GM23338 (cell line): Measurements from ENCODE around the gene AATF. TPM values are rescaled to one million over a fixed set of nuclear protein-coding genes. Genes with fewer than 3 reads are reported as not detected.

Experiments used
- ATAC-seq: fragments of 200-7000 bp; cut with Tn5 transposase; 3 replicates; pipeline ENCODE4 v1.9.1; 2020
- DNase-seq: peaks from one replicate; pipeline ENCODE4 v3.0.0-alpha.2; 2015; ENCODE audit warnings: low spot score
- H2AFZ ChIP-seq: fragments of 200-600 bp; sonication (generic); 2 replicates; pipeline ENCODE4 v1.8.0; 2016; ENCODE audit warnings: antibody characterized with exemption, mild to moderate bottlenecking, moderate library complexity
- H3F3A ChIP-seq: fragments of 200-600 bp; sonication (generic); replicated peaks from 2 replicates; pipeline ENCODE4 v1.8.0; 2017; ENCODE audit warnings: antibody characterized with exemption, mixed run types, low read depth
- H3K27ac ChIP-seq: fragments of 200-600 bp; sonication (generic); 2 replicates; pipeline ENCODE4 v1.6.1; 2016; ENCODE audit warnings: low read depth
- H3K27me3 ChIP-seq: fragments of 200-600 bp; sonication (generic); 2 replicates; pipeline ENCODE4 v1.8.0; 2016; ENCODE audit warnings: mild to moderate bottlenecking, mixed run types, moderate library complexity; ENCODE audit not compliant: insufficient read depth
- H3K36me3 ChIP-seq: fragments of 200-600 bp; sonication (generic); 2 replicates; pipeline ENCODE4 v1.8.0; 2016; ENCODE audit warnings: mild to moderate bottlenecking; ENCODE audit not compliant: insufficient read depth
- H3K4me1 ChIP-seq: fragments of 200-600 bp; sonication (generic); 2 replicates; pipeline ENCODE4 v1.8.0; 2016; ENCODE audit warnings: mild to moderate bottlenecking, moderate library complexity; ENCODE audit not compliant: insufficient read depth
- H3K4me2 ChIP-seq: fragments of 200-600 bp; sonication (generic); 2 replicates; pipeline ENCODE4 v1.7.1; 2017; ENCODE audit warnings: mixed run types
- H3K4me3 ChIP-seq: fragments of 200-600 bp; sonication (generic); 2 replicates; pipeline ENCODE4 v1.6.1; 2016; ENCODE audit warnings: mixed run types
- H3K79me2 ChIP-seq: fragments of 200-600 bp; sonication (generic); replicated peaks from 2 replicates; pipeline ENCODE4 v1.8.0; 2017; ENCODE audit warnings: mild to moderate bottlenecking; ENCODE audit not compliant: insufficient read depth
- H3K9me2 ChIP-seq: fragments of 200-600 bp; sonication (generic); 2 replicates; pipeline ENCODE4 v1.8.0; 2017; ENCODE audit not compliant: insufficient read depth
- H4K20me1 ChIP-seq: fragments of 200-600 bp; sonication (generic); replicated peaks from 2 replicates; pipeline ENCODE4 v1.8.0; 2017; ENCODE audit warnings: mild to moderate bottlenecking; ENCODE audit not compliant: insufficient read depth
- H3K27ac Mint-ChIP-seq: 2 replicates; pipeline ENCODE4 v1.8.0; 2020; ENCODE audit warnings: inconsistent platforms, mild to moderate bottlenecking, moderate library complexity, mixed read lengths
- H3K27me3 Mint-ChIP-seq: 3 replicates; pipeline ENCODE4 v1.8.0; 2022; ENCODE audit warnings: low read depth, mild to moderate bottlenecking, moderate library complexity, mixed read lengths, inconsistent platforms; ENCODE audit not compliant: insufficient read depth, poor library complexity
- H3K36me3 Mint-ChIP-seq: 3 replicates; pipeline ENCODE4 v1.8.0; 2021; ENCODE audit warnings: low read depth, mild to moderate bottlenecking, inconsistent platforms, moderate library complexity, mixed read lengths
- H3K4me1 Mint-ChIP-seq: 3 replicates; pipeline ENCODE4 v1.8.0; 2020; ENCODE audit warnings: mild to moderate bottlenecking, inconsistent platforms, mixed read lengths
- H3K4me3 Mint-ChIP-seq: 3 replicates; pipeline ENCODE4 v1.8.0; 2021; ENCODE audit warnings: moderate library complexity, mild to moderate bottlenecking, inconsistent platforms, mixed read lengths
- H3K9me3 Mint-ChIP-seq: 3 replicates; pipeline ENCODE4 v1.8.0; 2020; ENCODE audit warnings: moderate library complexity, mild to moderate bottlenecking, inconsistent platforms, mixed read lengths
- CREB1 ChIP-seq: fragments of 250-450 bp; sonication (Bioruptor Pico); IDR thresholded peaks from 2 replicates; pipeline ENCODE4 v1.5.0; 2020; ENCODE audit warnings: low read depth, mild to moderate bottlenecking, moderate library complexity
- EZH2 ChIP-seq: fragments of 200-600 bp; sonication (generic); IDR thresholded peaks from one replicate; pipeline ENCODE4 v1.8.0; 2017; ENCODE audit warnings: antibody characterized with exemption, mild to moderate bottlenecking, low read depth; ENCODE audit not compliant: unreplicated experiment
- EZH2phosphoT487 ChIP-seq: fragments of 200-600 bp; sonication (generic); IDR thresholded peaks from one replicate; pipeline ENCODE4 v1.8.1; 2018; ENCODE audit warnings: antibody characterized with exemption; ENCODE audit not compliant: unreplicated experiment
- JUNB ChIP-seq: IDR thresholded peaks from one replicate; pipeline ENCODE4 v1.6.1; 2016; ENCODE audit warnings: antibody characterized with exemption; ENCODE audit not compliant: unreplicated experiment
- NANOG ChIP-seq: IDR thresholded peaks from 2 replicates; pipeline ENCODE4 v1.6.1; 2016; ENCODE audit warnings: antibody characterized with exemption, borderline replicate concordance
- POLR2AphosphoS5 ChIP-seq: IDR thresholded peaks from 2 replicates; pipeline ENCODE4 v1.6.1; 2016; ENCODE audit warnings: antibody characterized with exemption, low read depth
- REST ChIP-seq: IDR thresholded peaks from one replicate; pipeline ENCODE4 v1.6.1; 2018; ENCODE audit warnings: antibody characterized with exemption; ENCODE audit not compliant: unreplicated experiment
- STAT1 ChIP-seq: IDR thresholded peaks from one replicate; pipeline ENCODE4 v1.6.1; 2016; ENCODE audit warnings: antibody characterized with exemption; ENCODE audit not compliant: unreplicated experiment
- ZNF114 ChIP-seq: fragments of 250-450 bp; sonication (Bioruptor Pico); IDR thresholded peaks from 2 replicates; pipeline ENCODE4 v1.5.0; 2020; ENCODE audit warnings: mild to moderate bottlenecking, moderate library complexity
- ZNF331 ChIP-seq: fragments of 250-450 bp; sonication (Bioruptor Pico); IDR thresholded peaks from 2 replicates; pipeline ENCODE4 v1.5.0; 2020; ENCODE audit warnings: low read depth, mild to moderate bottlenecking, moderate library complexity
- polyA plus RNA-seq: library from polyadenylated mRNA; unstranded; fragments of >200 nt; fragmentation: Nextera tagmentation; extraction: Ambion mirVana; gene quantifications from 2 replicates; pipeline ENCODE4 v1.2.1, GENCODE V29; 2016
- total RNA-seq: library from RNA; depleted of rRNA; stranded (reverse); fragments of >200 nt; shearing (Covaris generic); gene quantifications from 2 replicates; pipeline ENCODE4 v1.2.3, GENCODE V29; 2014
- TF ChIP-seq, protein P1 (sequence below), 2 experiments: fragments of 200-600 bp in 1 of 2; sonication (generic) in 1 of 2; conservative IDR thresholded peaks; 2 replicates each; pipeline versions ENCODE4 v1.5.1 to v1.6.1; 2016 to 2017; ENCODE audit warnings: antibody characterized with exemption in 2 of 2, low read depth in 2 of 2, mild to moderate bottlenecking in 2 of 2, moderate library complexity in 1 of 2
- TF ChIP-seq, protein P2 (sequence below): fragments of 250-450 bp; sonication (Bioruptor Pico); IDR thresholded peaks from 2 replicates; pipeline ENCODE4 v1.5.0; 2020; ENCODE audit warnings: mild to moderate bottlenecking, moderate library complexity
- TF ChIP-seq, protein P3 (sequence below): IDR thresholded peaks from 2 replicates; pipeline ENCODE4 v1.6.1; 2016; ENCODE audit warnings: antibody characterized with exemption

The AATF gene
- total and polyA plus RNA-seq, 2 experiments from 2014 or later: 40.2 to 71.2 TPM

DNA sequence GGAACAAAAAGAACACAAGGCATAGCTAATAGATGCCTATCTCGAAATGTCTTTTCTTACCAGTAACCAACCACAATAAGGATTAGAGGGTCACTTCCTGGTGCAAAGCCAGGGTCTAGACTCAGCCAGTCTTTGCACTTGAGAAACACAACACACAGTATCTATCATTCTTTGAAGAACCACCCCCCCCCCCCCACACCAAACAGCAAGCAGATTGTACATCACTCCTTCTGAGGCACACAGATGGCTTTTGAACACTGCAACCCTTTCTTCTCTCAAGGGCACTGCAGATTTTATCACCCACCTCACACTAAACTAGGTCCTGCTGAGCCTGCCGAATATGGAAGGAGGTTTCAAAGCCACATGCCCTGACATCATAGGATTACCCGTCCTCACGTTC, 145.6 kb downstream of the AATF start:
- no peaks in the 10 kb centered on the region for H3K27me3 ChIP-seq
- H3K27ac Mint-ChIP-seq: no peak overlapping the region; the same call in 1 of the 2 replicates
- H3K27me3 Mint-ChIP-seq: no peaks in the 10 kb centered on the region
- H3K4me3 Mint-ChIP-seq: no peak overlapping the region
- H3K9me3 Mint-ChIP-seq: no peaks in the 10 kb centered on the region
- no peaks in the 10 kb centered on the region for H3K4me1 ChIP-seq
- ATAC-seq (no peak), DNase-seq (no peak)
- H3K9me2 ChIP-seq: no peaks in the 10 kb centered on the region
- H3K4me3 ChIP-seq: no peak overlapping the region
- no peak overlapping the region for H2AFZ ChIP-seq
- H4K20me1 ChIP-seq: no peaks in the 10 kb centered on the region; the same call in 1 of the 2 replicates
- no peak for TF ChIP-seq NANOG
- TF ChIP-seq, protein P1, sequence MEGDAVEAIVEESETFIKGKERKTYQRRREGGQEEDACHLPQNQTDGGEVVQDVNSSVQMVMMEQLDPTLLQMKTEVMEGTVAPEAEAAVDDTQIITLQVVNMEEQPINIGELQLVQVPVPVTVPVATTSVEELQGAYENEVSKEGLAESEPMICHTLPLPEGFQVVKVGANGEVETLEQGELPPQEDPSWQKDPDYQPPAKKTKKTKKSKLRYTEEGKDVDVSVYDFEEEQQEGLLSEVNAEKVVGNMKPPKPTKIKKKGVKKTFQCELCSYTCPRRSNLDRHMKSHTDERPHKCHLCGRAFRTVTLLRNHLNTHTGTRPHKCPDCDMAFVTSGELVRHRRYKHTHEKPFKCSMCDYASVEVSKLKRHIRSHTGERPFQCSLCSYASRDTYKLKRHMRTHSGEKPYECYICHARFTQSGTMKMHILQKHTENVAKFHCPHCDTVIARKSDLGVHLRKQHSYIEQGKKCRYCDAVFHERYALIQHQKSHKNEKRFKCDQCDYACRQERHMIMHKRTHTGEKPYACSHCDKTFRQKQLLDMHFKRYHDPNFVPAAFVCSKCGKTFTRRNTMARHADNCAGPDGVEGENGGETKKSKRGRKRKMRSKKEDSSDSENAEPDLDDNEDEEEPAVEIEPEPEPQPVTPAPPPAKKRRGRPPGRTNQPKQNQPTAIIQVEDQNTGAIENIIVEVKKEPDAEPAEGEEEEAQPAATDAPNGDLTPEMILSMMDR (conservative IDR thresholded peaks at IDR 0.05; ENCODE audit: low read depth in 2 of 2): no peak
- TF ChIP-seq EZH2phosphoT487: no peak
- TF ChIP-seq JUNB: no peak
- TF ChIP-seq POLR2AphosphoS5: no peak
- no peak for TF ChIP-seq CREB1
- TF ChIP-seq, protein P2, sequence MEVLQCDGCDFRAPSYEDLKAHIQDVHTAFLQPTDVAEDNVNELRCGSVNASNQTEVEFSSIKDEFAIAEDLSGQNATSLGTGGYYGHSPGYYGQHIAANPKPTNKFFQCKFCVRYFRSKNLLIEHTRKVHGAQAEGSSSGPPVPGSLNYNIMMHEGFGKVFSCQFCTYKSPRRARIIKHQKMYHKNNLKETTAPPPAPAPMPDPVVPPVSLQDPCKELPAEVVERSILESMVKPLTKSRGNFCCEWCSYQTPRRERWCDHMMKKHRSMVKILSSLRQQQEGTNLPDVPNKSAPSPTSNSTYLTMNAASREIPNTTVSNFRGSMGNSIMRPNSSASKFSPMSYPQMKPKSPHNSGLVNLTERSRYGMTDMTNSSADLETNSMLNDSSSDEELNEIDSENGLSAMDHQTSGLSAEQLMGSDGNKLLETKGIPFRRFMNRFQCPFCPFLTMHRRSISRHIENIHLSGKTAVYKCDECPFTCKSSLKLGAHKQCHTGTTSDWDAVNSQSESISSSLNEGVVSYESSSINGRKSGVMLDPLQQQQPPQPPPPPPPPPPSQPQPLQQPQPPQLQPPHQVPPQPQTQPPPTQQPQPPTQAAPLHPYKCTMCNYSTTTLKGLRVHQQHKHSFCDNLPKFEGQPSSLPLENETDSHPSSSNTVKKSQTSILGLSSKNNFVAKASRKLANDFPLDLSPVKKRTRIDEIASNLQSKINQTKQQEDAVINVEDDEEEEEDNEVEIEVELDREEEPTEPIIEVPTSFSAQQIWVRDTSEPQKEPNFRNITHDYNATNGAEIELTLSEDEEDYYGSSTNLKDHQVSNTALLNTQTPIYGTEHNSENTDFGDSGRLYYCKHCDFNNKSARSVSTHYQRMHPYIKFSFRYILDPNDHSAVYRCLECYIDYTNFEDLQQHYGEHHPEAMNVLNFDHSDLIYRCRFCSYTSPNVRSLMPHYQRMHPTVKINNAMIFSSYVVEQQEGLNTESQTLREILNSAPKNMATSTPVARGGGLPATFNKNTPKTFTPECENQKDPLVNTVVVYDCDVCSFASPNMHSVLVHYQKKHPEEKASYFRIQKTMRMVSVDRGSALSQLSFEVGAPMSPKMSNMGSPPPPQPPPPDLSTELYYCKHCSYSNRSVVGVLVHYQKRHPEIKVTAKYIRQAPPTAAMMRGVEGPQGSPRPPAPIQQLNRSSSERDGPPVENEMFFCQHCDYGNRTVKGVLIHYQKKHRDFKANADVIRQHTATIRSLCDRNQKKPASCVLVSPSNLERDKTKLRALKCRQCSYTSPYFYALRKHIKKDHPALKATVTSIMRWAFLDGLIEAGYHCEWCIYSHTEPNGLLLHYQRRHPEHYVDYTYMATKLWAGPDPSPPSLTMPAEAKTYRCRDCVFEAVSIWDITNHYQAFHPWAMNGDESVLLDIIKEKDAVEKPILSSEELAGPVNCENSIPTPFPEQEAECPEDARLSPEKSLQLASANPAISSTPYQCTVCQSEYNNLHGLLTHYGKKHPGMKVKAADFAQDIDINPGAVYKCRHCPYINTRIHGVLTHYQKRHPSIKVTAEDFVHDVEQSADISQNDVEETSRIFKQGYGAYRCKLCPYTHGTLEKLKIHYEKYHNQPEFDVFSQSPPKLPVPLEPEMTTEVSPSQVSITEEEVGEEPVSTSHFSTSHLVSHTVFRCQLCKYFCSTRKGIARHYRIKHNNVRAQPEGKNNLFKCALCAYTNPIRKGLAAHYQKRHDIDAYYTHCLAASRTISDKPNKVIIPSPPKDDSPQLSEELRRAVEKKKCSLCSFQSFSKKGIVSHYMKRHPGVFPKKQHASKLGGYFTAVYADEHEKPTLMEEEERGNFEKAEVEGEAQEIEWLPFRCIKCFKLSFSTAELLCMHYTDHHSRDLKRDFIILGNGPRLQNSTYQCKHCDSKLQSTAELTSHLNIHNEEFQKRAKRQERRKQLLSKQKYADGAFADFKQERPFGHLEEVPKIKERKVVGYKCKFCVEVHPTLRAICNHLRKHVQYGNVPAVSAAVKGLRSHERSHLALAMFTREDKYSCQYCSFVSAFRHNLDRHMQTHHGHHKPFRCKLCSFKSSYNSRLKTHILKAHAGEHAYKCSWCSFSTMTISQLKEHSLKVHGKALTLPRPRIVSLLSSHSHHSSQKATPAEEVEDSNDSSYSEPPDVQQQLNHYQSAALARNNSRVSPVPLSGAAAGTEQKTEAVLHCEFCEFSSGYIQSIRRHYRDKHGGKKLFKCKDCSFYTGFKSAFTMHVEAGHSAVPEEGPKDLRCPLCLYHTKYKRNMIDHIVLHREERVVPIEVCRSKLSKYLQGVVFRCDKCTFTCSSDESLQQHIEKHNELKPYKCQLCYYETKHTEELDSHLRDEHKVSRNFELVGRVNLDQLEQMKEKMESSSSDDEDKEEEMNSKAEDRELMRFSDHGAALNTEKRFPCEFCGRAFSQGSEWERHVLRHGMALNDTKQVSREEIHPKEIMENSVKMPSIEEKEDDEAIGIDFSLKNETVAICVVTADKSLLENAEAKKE: no peak
- no peak for TF ChIP-seq EZH2
- no peak for TF ChIP-seq REST
- TF ChIP-seq ZNF331 (CRISPR knock-in tag): no peak
- no peak for TF ChIP-seq ZNF114 (CRISPR knock-in tag)
- TF ChIP-seq STAT1: no peak
- TF ChIP-seq, protein P3, sequence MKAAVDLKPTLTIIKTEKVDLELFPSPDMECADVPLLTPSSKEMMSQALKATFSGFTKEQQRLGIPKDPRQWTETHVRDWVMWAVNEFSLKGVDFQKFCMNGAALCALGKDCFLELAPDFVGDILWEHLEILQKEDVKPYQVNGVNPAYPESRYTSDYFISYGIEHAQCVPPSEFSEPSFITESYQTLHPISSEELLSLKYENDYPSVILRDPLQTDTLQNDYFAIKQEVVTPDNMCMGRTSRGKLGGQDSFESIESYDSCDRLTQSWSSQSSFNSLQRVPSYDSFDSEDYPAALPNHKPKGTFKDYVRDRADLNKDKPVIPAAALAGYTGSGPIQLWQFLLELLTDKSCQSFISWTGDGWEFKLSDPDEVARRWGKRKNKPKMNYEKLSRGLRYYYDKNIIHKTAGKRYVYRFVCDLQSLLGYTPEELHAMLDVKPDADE: no peak
- peaks cover 3% of the 10 kb centered on the region for H3F3A ChIP-seq
- H3K36me3 ChIP-seq: peaks cover 42% of the 10 kb centered on the region
- H3K36me3 Mint-ChIP-seq: peaks cover 53% of the 10 kb centered on the region
- H3K4me2 ChIP-seq: no peak overlapping the region
- H3K79me2 ChIP-seq: no peaks in the 10 kb centered on the region
- peaks cover 16% of the 10 kb centered on the region for H3K4me1 Mint-ChIP-seq
- H3K27ac ChIP-seq: peak overlapping the region; percentile 74
